Hematopoietic multipotent progenitor cell (in vitro differentiated cells): ENCODE results near the gene NUDT4. TPM values are rescaled to one million over a fixed set of nuclear protein-coding genes. Genes with fewer than 3 reads are reported as not detected.
"Not testable (repeated sequence)": the region's sequence is repeated elsewhere in the genome, so short reads cannot be mapped to it uniquely, and the experiment has no call there.

Experiments used
- DNase-seq, 3 donors: peaks; one replicate each; pipeline ENCODE4 v3.0.0-alpha.2; 2011 to 2015; ENCODE audit warnings: low read depth in 2 of 3, low spot score in 2 of 3
- total RNA-seq: library from RNA; depleted of rRNA; stranded (reverse); fragments of >200 nt; gene quantifications from one replicate; pipeline ENCODE4 v1.2.3, GENCODE V29; 2012

NUDT4 gene
- total RNA-seq, 1 donor = 27.2 TPM

DNA sequence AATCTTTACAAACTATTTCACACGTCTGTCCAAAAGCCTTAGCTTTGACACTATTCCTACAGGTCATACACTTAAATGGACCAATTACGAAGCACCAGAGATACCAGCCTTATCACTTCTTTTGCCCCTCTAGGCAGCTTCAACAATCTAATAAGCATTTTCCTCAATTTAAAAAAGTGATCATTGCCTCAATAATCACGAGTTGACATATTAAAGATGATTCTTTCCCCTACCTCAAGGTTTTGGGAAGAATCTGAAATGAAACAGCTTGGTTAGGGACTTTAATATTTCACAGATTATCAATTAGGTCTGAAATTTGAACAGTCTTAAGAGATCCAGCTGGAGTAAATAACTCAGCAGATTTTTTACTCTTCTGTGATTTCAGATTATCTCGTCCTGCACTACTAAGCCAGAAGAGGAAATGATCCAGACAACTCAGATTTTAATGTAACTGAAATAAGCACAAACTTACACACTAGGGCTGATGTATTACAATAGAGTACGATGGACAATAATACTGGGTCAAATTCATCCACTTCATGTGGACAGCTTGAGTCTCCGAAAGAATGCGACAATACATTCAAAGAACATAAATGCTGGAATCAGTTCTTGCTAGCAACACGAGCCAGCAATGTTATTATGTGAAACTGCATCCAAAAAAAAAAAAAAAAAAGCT lies 48.1 kb downstream of the NUDT4 start:
- no peak for DNase-seq

DNA sequence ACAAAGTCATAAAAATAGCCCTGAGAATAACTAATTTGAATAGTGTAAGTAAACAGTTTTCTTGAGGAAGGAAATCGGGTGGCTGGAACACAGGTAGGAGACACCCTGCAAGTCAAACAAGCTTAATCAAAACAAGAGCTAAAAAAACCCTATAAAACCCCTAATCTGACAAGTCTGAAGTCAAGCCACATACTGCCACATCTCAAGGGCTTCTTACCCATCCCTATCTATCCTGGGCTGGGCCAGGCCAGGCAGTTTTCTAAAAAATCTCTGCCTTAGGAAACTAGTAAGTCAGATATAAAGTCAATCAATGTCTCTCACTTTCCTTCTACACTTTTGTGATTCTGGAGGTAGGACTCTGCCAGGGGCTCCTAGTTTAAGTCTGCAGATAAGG lies 48.7 kb downstream of the NUDT4 start:
- no peak for DNase-seq

DNA sequence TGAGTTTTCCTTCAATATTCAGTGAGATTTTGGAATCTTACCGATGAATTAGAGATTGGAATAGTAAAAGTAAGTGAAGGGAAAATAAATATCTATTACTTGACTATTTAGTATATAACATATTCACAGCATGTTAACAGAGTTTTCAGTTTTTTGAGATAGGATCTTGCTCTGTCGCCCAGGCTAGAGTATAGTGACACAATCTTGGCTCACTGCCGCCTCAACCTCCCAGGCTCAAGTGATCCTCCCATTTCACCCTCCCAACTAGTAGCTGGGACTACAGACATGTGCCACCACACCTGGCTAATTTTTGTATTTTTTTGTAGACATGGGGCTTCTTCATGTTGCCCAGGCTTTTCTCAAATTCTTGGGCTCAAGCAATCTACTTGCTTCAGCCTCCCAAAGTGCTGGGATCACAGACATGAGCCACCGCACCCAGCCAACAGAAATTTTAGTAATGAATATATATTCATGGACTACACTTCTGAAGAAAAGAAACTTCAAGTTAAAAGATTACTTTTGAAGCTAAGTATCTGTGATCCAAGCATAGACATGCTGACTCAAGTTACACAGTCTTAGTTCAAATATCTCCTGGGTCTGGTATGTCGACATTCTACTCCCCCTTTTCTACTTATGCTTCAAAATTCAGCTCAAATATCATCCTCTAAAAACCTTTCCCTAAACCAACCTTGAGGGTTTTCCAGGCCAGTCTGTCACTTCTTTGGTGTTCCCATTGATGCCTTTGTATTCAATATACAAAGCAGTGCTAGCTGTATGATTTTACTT lies 50.2 kb downstream of the NUDT4 start:
- DNase-seq = no peak

DNA sequence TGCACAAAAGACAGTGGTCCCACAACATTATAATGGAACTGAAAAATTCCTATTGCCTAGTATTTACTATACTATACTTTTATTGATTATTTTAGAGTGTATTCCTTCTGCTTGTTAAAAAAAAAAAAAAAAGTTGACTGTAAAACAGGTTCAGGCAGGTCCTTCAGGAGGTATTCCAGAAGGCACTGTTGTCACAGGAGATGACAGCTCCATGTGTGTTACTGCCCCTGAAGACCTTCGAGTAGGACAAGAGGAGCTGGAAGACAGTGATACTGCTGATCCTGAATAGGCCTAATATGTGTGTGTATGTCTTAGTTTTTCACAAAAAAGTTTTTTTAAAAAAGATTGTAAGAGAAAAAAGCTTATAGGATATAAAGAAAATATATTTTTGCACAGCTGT lies 51.7 kb downstream of the NUDT4 start:
- no peak for DNase-seq

DNA sequence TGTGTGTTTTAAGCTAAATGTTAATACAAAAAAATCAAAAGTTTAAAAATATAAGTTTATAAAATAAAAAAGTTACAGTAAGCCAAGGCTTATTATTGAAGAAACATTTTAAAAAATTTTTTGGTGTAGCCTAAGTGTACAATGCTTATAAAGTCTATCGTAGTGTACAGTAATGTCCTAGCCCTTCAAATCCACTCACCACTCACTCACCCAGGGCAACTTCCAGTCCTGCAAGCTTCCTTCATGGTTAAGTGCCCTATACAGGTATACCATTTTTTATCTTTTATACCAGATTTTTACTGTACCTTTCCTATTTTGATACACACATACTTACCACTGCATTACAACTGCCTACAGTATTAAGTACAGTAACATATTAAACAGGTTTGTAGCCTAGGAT lies 52.1 kb downstream of the NUDT4 start:
- no peak for DNase-seq

DNA sequence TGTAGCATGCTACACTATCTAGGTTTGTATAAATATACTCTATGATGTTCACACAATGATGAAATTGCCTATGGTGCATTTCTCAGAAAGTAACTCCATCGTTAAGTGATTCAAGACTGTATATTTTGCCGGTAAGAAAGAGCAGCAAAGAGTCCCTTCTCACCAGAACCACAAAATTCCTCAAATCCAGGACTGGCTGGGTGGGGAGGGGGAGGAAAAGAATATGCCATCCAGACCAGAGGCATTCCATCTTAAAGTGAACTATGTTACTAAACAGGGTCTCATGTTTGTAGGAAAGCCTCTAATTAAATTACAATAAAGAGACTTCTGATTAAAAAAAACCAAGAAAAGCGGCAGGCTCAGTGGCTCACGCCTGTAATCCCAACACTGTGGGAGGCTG lies 52.6 kb downstream of the NUDT4 start:
- DNase-seq = no peak

DNA sequence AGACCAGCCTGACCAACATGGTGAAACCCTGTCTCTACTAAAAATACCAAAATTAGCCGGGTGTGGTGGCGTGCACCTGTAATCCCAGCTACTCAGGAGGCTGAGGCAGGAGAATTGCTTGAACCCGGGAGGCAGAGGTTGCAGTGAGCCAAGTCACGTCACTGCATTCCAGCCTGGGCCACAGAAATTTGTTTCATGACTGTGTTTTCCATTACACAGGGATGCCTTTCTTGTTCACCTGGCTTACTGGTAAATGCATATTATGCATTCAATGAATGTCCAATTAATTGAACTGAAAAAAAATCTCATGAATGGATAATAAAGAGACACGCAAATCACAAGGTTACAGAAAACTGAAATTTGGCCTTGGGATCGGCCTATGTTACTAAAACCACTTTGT lies 54.3 kb downstream of the NUDT4 start:
- not testable (repeated sequence) for DNase-seq

DNA sequence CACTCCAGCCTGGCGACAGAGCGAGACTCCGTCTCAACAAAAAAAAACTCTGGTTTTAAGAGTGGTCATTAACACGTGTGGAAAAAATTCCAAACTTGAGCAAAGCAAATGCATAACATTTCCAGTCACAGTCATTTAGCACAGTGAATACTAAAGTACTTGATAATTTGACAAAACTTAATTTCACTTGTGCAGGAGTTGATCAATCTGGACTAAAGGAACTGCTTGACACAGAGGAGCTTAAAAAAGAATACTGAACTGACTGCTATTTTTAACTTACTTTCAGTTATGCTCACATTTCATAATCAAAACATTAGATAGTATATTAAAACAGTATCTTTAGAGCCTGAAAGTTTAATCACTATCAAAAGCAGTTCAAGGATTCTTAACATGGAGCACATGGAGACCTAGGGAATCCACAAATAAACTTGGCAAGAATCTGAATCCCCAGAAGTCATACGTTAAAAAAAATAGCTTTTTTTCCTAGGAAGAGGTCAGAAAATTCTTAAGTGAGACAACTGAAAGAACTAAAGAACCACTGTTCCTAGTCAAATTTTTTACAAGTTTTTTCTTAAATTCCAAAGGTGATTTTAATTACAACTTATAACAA lies 56.6 kb downstream of the NUDT4 start:
- no peak for DNase-seq

DNA sequence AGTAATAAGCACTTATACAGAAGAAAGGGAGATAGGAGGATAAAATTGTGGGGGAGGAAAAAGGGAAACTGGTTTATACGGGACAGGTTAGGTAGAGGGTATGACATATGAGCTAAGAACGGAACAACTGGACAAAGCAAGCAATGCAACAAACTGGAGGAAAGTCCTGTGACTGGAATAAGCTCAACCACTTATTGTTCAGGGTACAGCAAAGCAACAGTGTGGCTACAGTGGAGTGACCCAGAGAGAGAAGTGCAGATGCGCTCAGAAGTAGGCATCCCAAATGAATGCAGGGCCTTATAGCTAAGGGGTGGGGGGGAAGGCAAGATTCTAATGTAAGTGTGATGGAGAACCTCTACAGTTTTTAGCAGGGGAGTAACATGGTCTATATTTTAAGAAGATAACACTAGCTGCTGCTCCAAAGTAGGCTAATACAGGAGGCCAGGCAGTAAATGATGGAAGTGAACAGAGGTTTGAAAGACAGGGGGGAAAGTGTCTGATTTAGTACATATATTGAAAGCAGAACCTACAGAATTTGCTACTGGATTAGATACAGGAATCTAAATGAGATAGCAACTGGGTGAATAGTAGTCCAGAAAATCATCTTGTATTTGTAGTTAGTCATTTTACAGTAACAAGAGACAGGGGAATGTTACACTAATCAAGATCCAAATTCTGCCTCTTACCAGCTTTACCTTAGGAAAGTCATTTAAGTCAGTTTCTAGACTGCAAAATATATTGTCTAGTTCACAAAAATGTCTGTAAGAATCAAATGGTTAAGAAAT lies 60.7 kb downstream of the NUDT4 start:
- no peak for DNase-seq

DNA sequence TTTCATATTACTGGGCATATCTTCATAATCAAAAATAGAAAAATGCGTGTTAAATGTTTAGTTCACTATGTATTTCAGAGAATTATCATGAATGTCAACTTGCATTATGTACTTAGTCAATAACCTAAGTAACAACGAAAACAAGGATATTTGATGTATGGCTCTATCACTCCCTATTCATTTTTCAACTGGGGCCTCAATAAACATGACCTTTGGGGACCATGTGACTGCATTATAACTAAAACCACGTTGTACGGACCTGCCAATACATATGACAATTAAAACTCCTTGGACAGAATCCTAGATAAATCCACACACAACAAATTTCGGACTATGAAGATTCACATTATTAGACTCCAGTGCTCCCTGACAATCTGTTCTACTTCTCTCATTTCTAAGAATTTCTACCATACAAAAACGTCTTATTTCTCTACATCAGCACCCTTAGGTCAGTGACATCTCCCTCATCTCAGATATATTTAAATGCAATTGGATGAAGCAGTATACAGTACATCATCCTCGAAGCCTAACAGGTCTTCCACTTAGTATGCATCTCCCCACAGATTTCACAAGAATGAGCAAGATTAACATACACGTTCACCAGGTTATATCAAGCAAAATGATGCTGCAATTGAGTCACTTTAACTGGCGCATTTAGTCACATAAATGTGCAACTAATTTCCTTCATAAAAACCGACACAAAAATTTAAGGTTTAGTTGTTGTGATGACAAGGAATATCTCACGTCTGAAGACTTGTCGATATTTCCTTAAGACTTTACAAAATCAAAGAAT lies 62.5 kb downstream of the NUDT4 start:
- DNase-seq = no peak

DNA sequence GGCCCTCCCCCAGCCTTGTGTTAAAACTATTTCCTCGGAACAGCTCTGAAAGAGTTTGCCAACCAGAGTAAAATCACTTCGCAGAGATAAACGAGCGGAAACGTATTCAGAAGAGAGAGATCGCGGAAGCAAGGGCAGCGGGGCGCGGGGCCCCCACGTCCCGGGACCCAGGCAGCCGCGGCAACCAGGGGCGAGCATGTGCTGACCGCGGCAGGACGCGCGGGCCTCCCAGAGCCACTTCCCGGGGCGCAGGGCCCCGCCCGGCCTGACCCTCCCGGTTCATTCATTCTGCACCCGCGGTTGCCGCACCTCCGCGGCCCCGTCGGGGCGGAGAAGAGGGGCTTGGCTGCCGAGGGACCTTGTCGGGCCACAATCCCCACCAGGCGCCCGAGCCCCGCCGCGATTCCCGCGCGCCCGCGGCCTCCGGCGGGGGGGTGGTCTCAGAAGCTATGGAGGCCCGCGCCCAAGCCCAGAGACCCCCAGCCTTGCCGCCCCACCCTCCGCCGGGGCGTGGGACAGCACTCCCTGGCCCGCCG lies 63.4 kb downstream of the NUDT4 start:
- DNase-seq = peak in 1 of 3 donors; percentile 27

DNA sequence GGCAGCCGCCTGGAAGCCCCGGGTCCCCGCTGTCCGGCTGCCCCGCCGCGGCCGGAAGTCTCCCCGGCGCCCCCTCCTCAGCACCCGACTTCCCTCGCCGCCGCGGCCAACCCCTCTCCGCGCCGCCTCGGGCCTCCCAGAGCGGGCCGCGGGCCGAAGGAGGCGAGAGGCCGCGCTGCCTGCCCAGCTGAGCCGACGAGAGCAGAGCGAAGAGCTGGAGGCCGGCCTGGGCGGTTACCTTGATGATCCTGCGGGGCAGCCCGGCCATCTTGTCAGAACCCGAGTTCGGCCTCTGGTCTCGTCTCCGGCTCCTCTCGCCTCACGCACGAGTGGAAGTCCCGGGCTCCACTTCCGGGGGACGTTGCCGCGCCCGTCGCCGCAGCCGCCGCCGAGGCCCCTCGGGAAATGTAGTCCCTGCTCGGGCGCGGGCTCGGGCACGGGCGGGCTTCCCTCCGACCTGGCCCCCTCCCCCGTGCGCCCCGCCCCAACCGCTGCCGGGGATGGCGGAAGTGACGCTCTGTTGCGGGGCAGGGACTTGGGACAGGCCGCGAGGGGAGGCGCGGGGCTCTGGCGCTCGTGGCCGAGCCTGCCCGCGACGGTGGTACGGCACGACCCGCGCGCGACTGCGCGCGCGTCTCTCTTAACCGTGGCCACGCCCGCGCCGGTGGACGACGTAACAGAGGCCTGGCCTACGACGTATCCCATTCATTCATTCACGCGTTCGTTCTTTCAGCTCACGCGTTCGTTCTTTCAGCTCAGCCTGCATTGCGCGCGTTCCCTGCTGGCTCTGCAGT lies 64.1 kb downstream of the NUDT4 start, which contains the start of gene UBE2N:
Gene UBE2N, minus strand, starts transcription at position 331 of the 794 bp plus-strand sequence. Its CDS starts 63 bp downstream, at position 268.
- DNase-seq = peak; percentile 90 to 99 (median 97)

DNA sequence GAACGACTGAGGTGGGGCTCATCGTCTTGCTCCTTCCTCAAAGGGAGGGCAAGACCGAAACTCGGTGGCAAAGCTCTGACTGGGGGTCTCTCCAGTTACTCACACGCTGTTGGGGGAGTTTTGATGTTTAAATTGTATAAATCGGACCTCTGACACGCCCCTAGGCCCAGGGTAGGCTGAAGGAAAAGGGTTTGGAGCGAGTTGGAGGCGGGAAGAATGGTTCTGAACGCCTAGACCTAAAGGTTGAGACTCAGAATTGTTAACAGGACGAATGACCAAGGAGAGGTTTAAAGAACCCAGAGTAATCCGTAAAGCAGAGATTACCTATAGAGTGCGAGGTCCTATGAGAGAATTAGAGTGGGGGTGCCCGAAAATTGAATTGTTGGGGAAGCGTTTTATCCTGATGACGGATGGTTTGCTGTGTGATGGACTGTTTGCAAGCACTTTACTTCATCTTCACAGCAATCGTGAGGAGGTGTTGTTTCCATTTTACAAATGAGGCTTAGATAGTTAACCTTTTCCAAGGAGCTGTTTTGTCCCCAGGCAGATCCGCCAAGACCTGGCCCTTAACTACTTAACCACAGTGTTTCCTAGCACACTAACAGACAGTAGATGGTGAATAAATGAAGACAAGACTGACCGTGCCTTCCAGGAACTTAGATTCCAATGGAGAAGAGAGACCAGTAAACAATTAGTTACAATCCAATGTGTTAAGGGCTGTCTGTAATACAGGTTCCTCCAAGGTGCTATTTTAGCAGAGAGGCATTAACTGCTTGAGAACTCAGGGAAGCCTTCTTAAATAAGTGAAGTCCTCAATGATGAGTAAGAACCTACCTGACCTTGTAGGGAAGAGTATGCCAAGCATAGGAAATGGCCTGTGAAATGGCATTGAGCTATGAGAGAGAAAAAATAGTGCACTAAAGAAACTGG lies 65.0 kb downstream of the NUDT4 start:
- DNase-seq = no peak

DNA sequence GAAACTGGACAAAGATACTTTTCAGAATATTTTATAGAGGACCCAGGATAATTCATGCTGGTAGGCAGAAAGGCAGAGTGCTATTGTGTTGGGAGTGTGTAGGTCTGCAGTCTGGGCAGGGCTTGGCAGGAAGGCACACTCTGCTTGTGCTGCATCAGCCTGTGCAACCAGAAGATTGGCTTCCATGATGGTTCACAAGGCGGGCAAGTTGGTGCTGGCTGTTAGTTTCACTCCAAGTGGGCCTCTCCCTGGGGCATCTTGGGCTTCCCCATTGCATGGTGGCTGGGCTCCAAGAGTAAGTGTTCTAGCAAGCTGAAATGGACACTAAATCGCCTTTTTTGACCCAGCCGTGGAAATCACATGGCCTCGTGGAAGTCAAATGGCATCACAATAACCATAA lies 65.9 kb downstream of the NUDT4 start:
- DNase-seq = no peak

DNA sequence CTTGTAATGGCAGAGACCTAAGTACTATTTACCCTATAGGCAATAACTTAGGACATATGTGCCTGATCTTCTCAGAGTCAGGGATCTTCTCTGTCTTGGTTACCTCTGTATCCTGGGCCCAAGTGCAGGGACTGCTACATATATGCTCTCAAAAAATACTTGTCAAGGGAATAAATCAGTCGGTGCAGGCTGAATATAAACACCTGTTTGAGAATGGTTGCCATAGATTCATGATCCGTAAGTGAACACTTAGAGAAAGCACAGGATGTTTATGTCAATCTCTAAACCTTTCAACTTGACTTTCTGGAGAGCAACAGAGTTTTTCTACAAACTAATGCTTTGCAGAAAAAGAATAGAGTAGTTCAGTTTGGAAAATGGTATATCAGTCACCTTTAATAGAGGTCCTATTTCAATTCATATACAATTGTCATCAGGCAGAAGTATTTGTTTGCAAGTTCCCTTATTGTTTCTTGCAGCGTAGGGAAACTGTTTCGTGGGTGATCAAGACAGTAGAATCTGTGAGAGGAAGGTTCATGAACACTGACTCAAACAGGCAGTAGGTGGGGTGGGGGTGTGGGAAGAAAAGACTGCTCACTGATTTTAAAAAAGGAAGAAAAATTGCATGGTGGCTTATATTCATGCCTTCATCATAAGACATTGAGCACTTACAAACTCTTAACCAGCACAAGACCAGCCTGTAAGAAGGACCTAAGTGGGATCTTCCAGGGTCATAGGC lies 70.0 kb downstream of the NUDT4 start:
- no peak for DNase-seq

DNA sequence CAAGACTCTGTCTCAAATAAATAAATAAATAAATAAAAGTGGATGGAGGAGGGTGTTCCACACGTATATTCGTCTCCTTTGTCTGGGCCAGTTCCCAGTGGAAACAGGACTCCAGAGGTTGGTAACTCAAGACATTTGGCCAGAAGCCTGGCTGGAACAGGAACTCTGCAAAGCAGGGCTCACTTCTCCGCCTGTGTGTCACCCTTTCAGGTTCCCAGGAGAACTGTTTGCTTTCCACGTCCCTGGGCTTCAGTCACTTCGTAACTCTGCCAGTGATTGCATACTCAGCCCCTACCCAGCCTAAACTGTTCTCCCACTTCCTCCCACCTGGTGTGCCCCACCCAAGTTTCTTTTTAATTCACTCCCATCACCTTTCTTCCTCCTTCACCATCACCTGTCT lies 71.1 kb downstream of the NUDT4 start:
- DNase-seq = no peak

DNA sequence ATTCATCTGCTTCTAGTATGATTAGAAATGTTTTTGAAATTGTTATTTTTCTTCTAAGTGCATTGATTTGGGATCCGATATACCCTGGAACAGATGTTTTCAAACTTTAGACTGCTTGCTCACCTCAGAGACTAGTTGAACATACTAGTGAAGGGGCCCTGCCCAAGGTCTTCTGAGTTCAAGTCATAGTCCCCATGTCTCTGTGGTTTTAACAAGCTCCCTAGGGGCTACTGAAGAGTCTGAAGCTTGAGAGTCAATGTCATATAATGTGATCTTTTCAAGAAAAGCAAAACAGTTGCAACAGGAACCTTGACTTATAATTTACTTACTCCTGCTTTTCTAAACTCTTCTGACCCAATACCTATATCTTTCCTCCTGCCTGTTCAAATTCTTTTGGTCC lies 71.6 kb downstream of the NUDT4 start:
- DNase-seq = no peak
